Pancreas (tissue), 10 donors: ENCODE data around the gene GPR89B. TPM values are rescaled to one million over a fixed set of nuclear protein-coding genes. Genes with fewer than 3 reads are reported as not detected.
"Not testable (repeated sequence)": the region's sequence is repeated elsewhere in the genome, so short reads cannot be mapped to it uniquely, and the experiment has no call there.

Experiments
- ATAC-seq, 4 donors: fragments of 200-7000 bp; cut with Tn5 transposase; one replicate each; pipeline versions ENCODE4 v1.8.0 to v1.9.1; 2020; ENCODE audit warnings: mild to moderate bottlenecking in 4 of 4, moderate library complexity in 4 of 4
- DNase-seq, 6 donors: peaks; one replicate each; pipeline ENCODE4 v3.0.0-alpha.2; 2020
- FAIRE-seq: peaks from 2 replicates; lab custom pipeline; 2012; peaks lifted over from hg19 to GRCh38; lab: Jason Lieb, UNC
- H3K27ac ChIP-seq, 4 donors: fragments of 200-600 bp; sonication (generic); 1 replicate in 3 of 4; 2 replicates in 1 of 4; pipeline versions ENCODE4 v1.5.0 to v1.8.0; 2020
- H3K27me3 ChIP-seq, 4 donors: fragments of 200-600 bp; one replicate each; pipeline ENCODE4 v1.8.0; 2021
- H3K36me3 ChIP-seq, 3 donors: fragments of 200-600 bp; sonication (generic) in 1 of 3; one replicate each; pipeline versions ENCODE4 v1.5.0 to v1.8.0; 2020 to 2021
- H3K4me1 ChIP-seq, 3 donors: fragments of 200-600 bp; one replicate each; pipeline ENCODE4 v1.8.0; 2021
- H3K4me3 ChIP-seq, 4 donors: fragments of 200-600 bp; sonication (generic) in 2 of 4; one replicate each; pipeline versions ENCODE4 v1.5.0 to v1.8.0; 2020 to 2021
- H3K9me3 ChIP-seq, 4 donors: fragments of 200-600 bp; one replicate each; pipeline ENCODE4 v1.8.0; 2021
- WGBS, 2 donors: extraction: QIAGEN DNeasy Blood & Tissue Kit; methylation state at CpG; one replicate each; pipeline ENCODE4 v1.1.7; 2013; 5-methylcytosine and 5-hydroxymethylcytosine counted together
- intact Hi-C, 3 donors: fragments of 100-400 bp; cut with DNase I; formaldehyde crosslinking; loops; one replicate each; pipeline versions ENCODE4 v1.11.1 to v1.14.2; 2022
- polyA plus RNA-seq, 2 donors: library from polyadenylated mRNA; stranded (reverse); fragments of 200-250 nt; gene quantifications; one replicate each; pipeline ENCODE4 v1.2.3, GENCODE V29; 2013
- total RNA-seq, 6 donors: library from RNA; stranded (reverse); fragmentation: NEBNext Ultra II Directional in 4 of 6; extraction: Animal tissue kit (Norgen Biotek cat#: 25700) in 4 of 6; gene quantifications; one replicate each; pipeline versions ENCODE4 v1.2.1 to v1.2.4, GENCODE V29; 2021 to 2023
- TF ChIP-seq, protein P1 (sequence below), 4 donors: fragments of 200-600 bp; sonication (generic) in 3 of 4; IDR thresholded peaks; one replicate each; pipeline versions ENCODE4 v1.5.0 to v1.8.0; 2021; ENCODE audit warnings: antibody characterized with exemption in 4 of 4
- donor health status: healthy with polysubstance abuse.
- donor health status: DM: no; HTN: no; CAD: no; lungs with moderate emphysema.
- donor health status: DM: no; HTN: no; CAD: no.
- donor health status: control.
- donor health status: control.
- donor health status: Bipolar disorder and iron deficiency.
- donor health status: DM: yes; HTN: yes; CAD: no.
- donor health status: DM: no; HTN: no; CAD: no.
- donor health status: DM: no; HTN: no; CAD: no.
- donor health status: DM: yes; HTN: yes; CAD: no.

Gene GPR89B
- total RNA-seq = 10 to 100 TPM in 1 of 6 donors, 1 to 10 TPM in 5; 6.0 to 10.3 (median 7.5) TPM
- 10 to 100 TPM; 11.0 to 18.1 TPM for polyA plus RNA-seq

GRCh38 chr1:147928236-147929132, at the start of gene GPR89B:
Gene GPR89B (plus strand): TSS chr1:147928420. CDS start chr1:147928537, 117 bp downstream.
- intact Hi-C loops, H3K36me3 ChIP-seq, FAIRE-seq, H3K9me3 ChIP-seq, H3K27me3 ChIP-seq: not testable (repeated sequence)
- peaks cover 0 to 11% (median 10%) of the 10 kb centered on the region in 3 donors for H3K4me1 ChIP-seq
- 0 to 1% methylated on average over 48 to 57 of the region's 72 CpGs for WGBS, 2 donors
- H3K4me3 ChIP-seq = peak within 1 kb of the TSS; percentile 67 to 84 (median 70)
- peak; percentile 98 to 100 (median 98) for ATAC-seq
- peak within 1 kb of the TSS; percentile 83 to 88 (median 86) for H3K27ac ChIP-seq
- DNase-seq = peak; percentile 90 to 96 (median 94)

- no peaks in the 10 kb centered on the region for H3K9me3 ChIP-seq
- ATAC-seq = no peak
- no peaks in the 10 kb centered on the region for H3K4me1 ChIP-seq
- H3K4me3 ChIP-seq = no peak overlapping the region
- peaks cover 0 to 4% (median 0%) of the 10 kb centered on the region in 4 donors for H3K27me3 ChIP-seq
- H3K27ac ChIP-seq = no peak overlapping the region
- no peak for DNase-seq
- H3K36me3 ChIP-seq = no peaks in the 10 kb centered on the region
- FAIRE-seq = no peak
- TF ChIP-seq, protein P1, sequence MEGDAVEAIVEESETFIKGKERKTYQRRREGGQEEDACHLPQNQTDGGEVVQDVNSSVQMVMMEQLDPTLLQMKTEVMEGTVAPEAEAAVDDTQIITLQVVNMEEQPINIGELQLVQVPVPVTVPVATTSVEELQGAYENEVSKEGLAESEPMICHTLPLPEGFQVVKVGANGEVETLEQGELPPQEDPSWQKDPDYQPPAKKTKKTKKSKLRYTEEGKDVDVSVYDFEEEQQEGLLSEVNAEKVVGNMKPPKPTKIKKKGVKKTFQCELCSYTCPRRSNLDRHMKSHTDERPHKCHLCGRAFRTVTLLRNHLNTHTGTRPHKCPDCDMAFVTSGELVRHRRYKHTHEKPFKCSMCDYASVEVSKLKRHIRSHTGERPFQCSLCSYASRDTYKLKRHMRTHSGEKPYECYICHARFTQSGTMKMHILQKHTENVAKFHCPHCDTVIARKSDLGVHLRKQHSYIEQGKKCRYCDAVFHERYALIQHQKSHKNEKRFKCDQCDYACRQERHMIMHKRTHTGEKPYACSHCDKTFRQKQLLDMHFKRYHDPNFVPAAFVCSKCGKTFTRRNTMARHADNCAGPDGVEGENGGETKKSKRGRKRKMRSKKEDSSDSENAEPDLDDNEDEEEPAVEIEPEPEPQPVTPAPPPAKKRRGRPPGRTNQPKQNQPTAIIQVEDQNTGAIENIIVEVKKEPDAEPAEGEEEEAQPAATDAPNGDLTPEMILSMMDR (IDR thresholded peaks at IDR 0.05) = no peak
- intact Hi-C loops = loop anchor here in 1 of 3 donors (10.0 kb wide), 1 partner anchor 155 kb away; no protein-coding TSS in a partner anchor
Observed at GRCh38 chr1:147879911-147880310, 48.3 kb upstream of the GPR89B start.

- Histone ChIP-seq H3K36me3 (no peaks in the 10 kb centered on the region), H3K9me3 (no peaks in the 10 kb centered on the region), H3K27ac (no peak overlapping the region), H3K27me3 (peaks cover 0 to 4% (median 0%) of the 10 kb centered on the region in 4 donors), H3K4me3 (no peak overlapping the region), H3K4me1 (no peaks in the 10 kb centered on the region)
- DNase-seq = no peak
- intact Hi-C loops = loop anchor here in 1 of 3 donors (10.0 kb wide), 1 partner anchor 158 kb away; no protein-coding TSS in a partner anchor
- no peak for ATAC-seq
- TF ChIP-seq, protein P1 (IDR thresholded peaks at IDR 0.05) = no peak
- WGBS, 2 donors = 63 to 75% methylated on average over 2 of the region's 2 CpGs
- FAIRE-seq = peak; percentile 86
Observed at GRCh38 chr1:147882535-147882934, 45.7 kb upstream of the GPR89B start.

- WGBS, 2 donors = 15 to 18% methylated on average over 12 of the region's 12 CpGs
- TF ChIP-seq, protein P1 (IDR thresholded peaks at IDR 0.05) = peak in 1 of 4 donors; percentile 23
- H3K36me3 ChIP-seq = no peaks in the 10 kb centered on the region
- peak in 5 of 6 donors; percentile 26 to 82 (median 33) for DNase-seq
- H3K27me3 ChIP-seq = no peaks in the 10 kb centered on the region
- H3K4me3 ChIP-seq = no peak overlapping the region
- FAIRE-seq = no peak
- H3K4me1 ChIP-seq = no peaks in the 10 kb centered on the region
- intact Hi-C loops = loop anchor here in 1 of 3 donors (5.0 to 10.0 kb wide), 3 partner anchors 168 to 385 kb away; no protein-coding TSS in a partner anchor
- ATAC-seq = peak in 3 of 4 donors; percentile 79 to 90 (median 83)
- no peaks in the 10 kb centered on the region for H3K9me3 ChIP-seq
- H3K27ac ChIP-seq = no peak overlapping the region
Observed at GRCh38 chr1:147890177-147890790, 37.9 kb upstream of the GPR89B start.

GRCh38 chr1:147891088-147891487, 37.1 kb upstream of the GPR89B start:
- no peak for FAIRE-seq
- TF ChIP-seq, protein P1 (IDR thresholded peaks at IDR 0.05) = no peak
- intact Hi-C loops = loop anchor here in 1 of 3 donors (5.0 to 10.0 kb wide), 3 partner anchors 169 to 386 kb away; no protein-coding TSS in a partner anchor

More at GRCh38 chr1:147891088-147891487, 37.1 kb upstream of the GPR89B start:
- H3K27me3 ChIP-seq = no peaks in the 10 kb centered on the region
- WGBS, 2 donors = 67 to 78% methylated on average over 5 of the region's 5 CpGs
- DNase-seq = no peak
- H3K4me1 ChIP-seq = no peaks in the 10 kb centered on the region
- no peaks in the 10 kb centered on the region for H3K9me3 ChIP-seq
- H3K27ac ChIP-seq = no peak overlapping the region
- no peak for ATAC-seq
- H3K4me3 ChIP-seq = no peak overlapping the region
- H3K36me3 ChIP-seq = no peaks in the 10 kb centered on the region
